GM10266 (cell line): ENCODE measurements around the gene CRYZL1.

ENCODE experiments used
- DNase-seq: peaks from one replicate; pipeline ENCODE4 v3.0.0; 2012; ENCODE audit errors: extremely low spot score
- TF ChIP-seq, protein P1 (sequence below): IDR thresholded peaks from 2 replicates; pipeline ENCODE4 v1.5.1; 2012; ENCODE audit warnings: mild to moderate bottlenecking, low read depth; ENCODE audit not compliant: control insufficient read depth, insufficient read depth; ENCODE audit errors: missing control alignments

Gene CRYZL1

GRCh38 chr21:33662046-33662445 lies 20.5 kb upstream of the CRYZL1 start:
- TF ChIP-seq, protein P1, sequence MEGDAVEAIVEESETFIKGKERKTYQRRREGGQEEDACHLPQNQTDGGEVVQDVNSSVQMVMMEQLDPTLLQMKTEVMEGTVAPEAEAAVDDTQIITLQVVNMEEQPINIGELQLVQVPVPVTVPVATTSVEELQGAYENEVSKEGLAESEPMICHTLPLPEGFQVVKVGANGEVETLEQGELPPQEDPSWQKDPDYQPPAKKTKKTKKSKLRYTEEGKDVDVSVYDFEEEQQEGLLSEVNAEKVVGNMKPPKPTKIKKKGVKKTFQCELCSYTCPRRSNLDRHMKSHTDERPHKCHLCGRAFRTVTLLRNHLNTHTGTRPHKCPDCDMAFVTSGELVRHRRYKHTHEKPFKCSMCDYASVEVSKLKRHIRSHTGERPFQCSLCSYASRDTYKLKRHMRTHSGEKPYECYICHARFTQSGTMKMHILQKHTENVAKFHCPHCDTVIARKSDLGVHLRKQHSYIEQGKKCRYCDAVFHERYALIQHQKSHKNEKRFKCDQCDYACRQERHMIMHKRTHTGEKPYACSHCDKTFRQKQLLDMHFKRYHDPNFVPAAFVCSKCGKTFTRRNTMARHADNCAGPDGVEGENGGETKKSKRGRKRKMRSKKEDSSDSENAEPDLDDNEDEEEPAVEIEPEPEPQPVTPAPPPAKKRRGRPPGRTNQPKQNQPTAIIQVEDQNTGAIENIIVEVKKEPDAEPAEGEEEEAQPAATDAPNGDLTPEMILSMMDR, result no peak
- DNase-seq, result no peak

DNA sequence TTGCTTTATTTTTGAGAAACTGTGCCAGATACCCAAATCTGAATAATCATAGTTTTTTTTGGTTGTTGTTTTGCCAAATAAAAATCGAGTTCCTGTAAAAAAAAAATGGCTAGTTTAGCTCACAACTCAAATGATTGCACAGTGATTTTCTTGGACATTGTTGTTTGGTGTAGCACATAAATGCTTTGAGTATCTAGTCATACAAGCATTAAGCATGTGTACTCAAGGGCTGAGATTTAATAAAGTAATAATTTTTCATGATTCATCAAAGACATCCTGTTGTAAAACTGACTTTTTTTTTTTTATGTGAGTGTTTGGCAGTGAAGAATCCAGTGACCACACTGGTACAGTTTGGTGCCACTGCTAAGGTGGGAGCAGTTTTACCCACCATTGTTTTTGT lies 19.6 kb upstream of the CRYZL1 start:
- DNase-seq, result no peak
- TF ChIP-seq, protein P1, result no peak

DNA sequence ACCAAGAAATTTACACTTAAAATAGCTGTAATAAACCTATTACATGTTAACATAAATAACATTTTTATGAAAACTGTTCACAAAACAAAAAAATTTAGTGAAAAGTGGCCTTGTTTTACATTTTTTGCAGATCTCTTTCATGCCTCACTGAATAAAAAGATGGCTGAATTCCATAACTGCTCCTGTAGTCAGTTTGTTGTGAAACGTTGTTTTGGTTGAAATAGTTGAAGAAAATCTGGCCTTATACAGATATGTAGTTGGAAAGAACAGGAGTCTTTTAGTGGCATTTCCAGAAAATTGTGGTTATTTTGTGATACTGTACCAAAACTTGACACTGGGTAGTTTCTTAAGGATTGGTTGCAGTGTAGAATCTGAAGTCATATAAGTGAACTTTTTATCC lies 18.9 kb upstream of the CRYZL1 start:
- TF ChIP-seq, protein P1, result no peak
- DNase-seq, result no peak

- no peak for DNase-seq
- TF ChIP-seq, protein P1, result no peak
These were observed 18.0 kb upstream of the CRYZL1 start for GRCh38 chr21:33659568-33659949.

DNA sequence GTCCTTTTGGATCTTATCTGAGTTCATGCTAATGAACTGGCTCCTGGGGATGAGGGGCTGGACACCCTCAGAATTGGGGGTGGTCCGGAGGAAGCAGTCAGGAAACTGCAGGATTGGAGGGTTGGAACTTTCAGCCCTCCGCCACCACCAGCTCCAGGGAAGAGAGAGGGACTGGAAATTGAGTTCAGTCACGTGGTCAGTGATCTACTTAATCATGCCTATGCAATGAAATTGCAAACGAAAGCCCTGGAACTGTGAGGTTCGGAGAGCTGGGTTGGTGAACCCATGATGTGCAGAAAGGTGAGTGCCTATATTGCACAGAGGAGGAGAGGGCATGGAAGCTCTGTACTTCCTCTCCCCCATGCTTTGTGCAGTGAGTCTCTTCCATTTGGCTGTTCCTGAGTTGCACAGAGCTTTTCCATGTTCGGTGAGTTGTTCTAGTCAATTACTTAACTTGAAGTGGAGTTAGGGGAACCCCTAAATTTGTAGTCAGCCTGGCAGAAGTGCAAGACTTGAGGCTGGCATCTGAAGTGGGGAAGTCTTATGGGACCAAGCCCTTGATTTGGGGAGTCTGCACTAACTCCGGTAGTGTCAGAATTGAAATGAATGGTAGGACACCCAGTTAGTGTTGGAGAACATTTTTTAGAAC lies 17.5 kb upstream of the CRYZL1 start:
- TF ChIP-seq, protein P1, result no peak
- DNase-seq, result no peak

- DNase-seq, result no peak
- TF ChIP-seq, protein P1, result no peak
These were observed 15.7 kb upstream of the CRYZL1 start for GRCh38 chr21:33657124-33657820.

DNA sequence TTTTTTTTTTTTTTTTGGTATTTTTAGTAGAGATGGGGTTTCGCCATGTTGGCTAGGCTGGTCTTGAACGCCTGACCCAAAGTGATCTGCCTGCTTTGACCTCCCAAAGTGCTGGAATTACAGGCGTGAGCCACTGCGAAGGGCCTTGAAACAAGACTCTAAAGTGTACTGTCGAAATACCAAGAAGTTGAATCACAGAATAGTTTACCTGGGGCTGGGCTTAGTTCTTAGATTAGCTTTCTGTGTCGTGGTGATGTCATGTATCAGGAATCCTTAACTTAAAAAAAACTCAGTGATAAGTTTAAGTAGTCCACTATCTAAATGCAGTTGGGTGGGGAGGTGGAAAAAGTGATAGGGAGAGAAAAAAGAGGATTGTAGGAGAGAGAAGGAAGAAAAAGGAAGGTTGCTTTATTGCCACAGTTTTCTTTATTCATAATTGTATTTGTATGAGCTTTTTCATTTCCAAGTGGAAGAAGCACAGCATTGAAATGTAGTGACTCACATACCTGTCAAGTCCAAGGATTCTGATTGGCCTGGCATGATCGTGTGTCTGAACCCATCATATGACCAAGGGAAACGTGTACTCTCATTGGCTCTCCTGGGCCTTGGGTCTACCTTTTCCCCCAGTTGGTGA lies 14.2 kb upstream of the CRYZL1 start:
- no peak for DNase-seq
- TF ChIP-seq, protein P1, result no peak
